Neural cell (in vitro differentiated cells): ENCODE data around the gene MUC5B. TPM values are rescaled to one million over a fixed set of nuclear protein-coding genes. Genes with fewer than 3 reads are reported as not detected.

Source experiments
- H2AFZ ChIP-seq: fragments of 200-600, 300-800 bp; sonication (generic), shearing (Covaris generic); 2 replicates; pipeline ENCODE4 v1.6.0; 2014; ENCODE audit warnings: low read depth, mild to moderate bottlenecking, antibody characterized with exemption, low read length, moderate library complexity
- H3F3A ChIP-seq: fragments of 200-600 bp; shearing (Covaris generic); 2 replicates; pipeline ENCODE4 v1.6.1; 2016; ENCODE audit warnings: mild to moderate bottlenecking, moderate library complexity, mixed read lengths, antibody characterized with exemption, low read length; ENCODE audit not compliant: insufficient read depth, poor library complexity, severe bottlenecking
- H3K27ac ChIP-seq: fragments of 200-600, 300-800 bp; sonication (generic), shearing (Covaris generic); 2 replicates; pipeline ENCODE4 v1.5.1; 2014; ENCODE audit warnings: mild to moderate bottlenecking, low read length, moderate library complexity
- H3K27me3 ChIP-seq: fragments of 300-800, 200-600 bp; sonication (generic), shearing (Covaris generic); 2 replicates; pipeline ENCODE4 v1.6.0; 2014; ENCODE audit warnings: mild to moderate bottlenecking, low read depth, low read length, moderate library complexity; ENCODE audit not compliant: insufficient read depth
- H3K36me3 ChIP-seq: fragments of 300-800, 200-600 bp; sonication (generic), shearing (Covaris generic); 2 replicates; pipeline ENCODE4 v1.5.1; 2014; ENCODE audit warnings: mild to moderate bottlenecking, antibody characterized with exemption, low read length, moderate library complexity; ENCODE audit not compliant: insufficient read depth
- H3K4me2 ChIP-seq: fragments of 300-800, 200-600 bp; sonication (generic), shearing (Covaris generic); 2 replicates; pipeline ENCODE4 v1.6.0; 2014; ENCODE audit warnings: mild to moderate bottlenecking, low read length
- H3K4me3 ChIP-seq: fragments of 300-800, 200-600 bp; sonication (generic), shearing (Covaris generic); 2 replicates; pipeline ENCODE4 v1.5.1; 2014; ENCODE audit warnings: mild to moderate bottlenecking, low read length, moderate library complexity
- H3K79me2 ChIP-seq: fragments of 200-600 bp; shearing (Covaris generic); replicated peaks from 2 replicates; pipeline ENCODE4 v1.6.0; 2014; ENCODE audit warnings: mild to moderate bottlenecking, low read length, moderate library complexity; ENCODE audit not compliant: insufficient read depth
- H3K9ac ChIP-seq: fragments of 300-800, 200-600 bp; sonication (generic), shearing (Covaris generic); 2 replicates; pipeline ENCODE4 v1.6.1; 2016; ENCODE audit warnings: mild to moderate bottlenecking, low read length, mixed read lengths
- H3K9me2 ChIP-seq: fragments of 200-600 bp; shearing (Covaris generic); 2 replicates; pipeline ENCODE4 v1.6.1; 2016; ENCODE audit warnings: mild to moderate bottlenecking, low read length, mixed read lengths; ENCODE audit not compliant: insufficient read depth
- H3K9me3 ChIP-seq: fragments of 200-600, 300-800 bp; sonication (generic), shearing (Covaris generic); 2 replicates; pipeline ENCODE4 v1.6.1; 2016; ENCODE audit warnings: mild to moderate bottlenecking, mixed run types, low read length, moderate library complexity, mixed read lengths
- H4K20me1 ChIP-seq: fragments of 200-600 bp; shearing (Covaris generic); 2 replicates; pipeline ENCODE4 v1.6.1; 2016; ENCODE audit warnings: mild to moderate bottlenecking, mixed run types; ENCODE audit not compliant: insufficient read depth
- EP300 ChIP-seq: fragments of 450-650 bp; conservative IDR thresholded peaks from 2 replicates; pipeline ENCODE4 v1.6.1; 2014; ENCODE audit warnings: antibody characterized with exemption, mild to moderate bottlenecking, moderate library complexity; ENCODE audit not compliant: poor library complexity, severe bottlenecking
- EZH2 ChIP-seq: fragments of 200-600, 300-800 bp; shearing (Covaris generic), sonication (generic); IDR thresholded peaks from 2 replicates; pipeline ENCODE4 v1.6.1; 2014; ENCODE audit warnings: antibody characterized with exemption, low read length, borderline replicate concordance, mild to moderate bottlenecking; ENCODE audit not compliant: insufficient read depth, poor library complexity, severe bottlenecking
- MXI1 ChIP-seq: fragments of 450-650 bp; conservative IDR thresholded peaks from 2 replicates; pipeline ENCODE4 v1.6.1; 2014; ENCODE audit warnings: antibody characterized with exemption, mild to moderate bottlenecking; ENCODE audit not compliant: poor library complexity, severe bottlenecking
- POLR2AphosphoS5 ChIP-seq: IDR thresholded peaks from 2 replicates; pipeline ENCODE4 v1.6.1; 2012
- RAD21 ChIP-seq: fragments of 450-650 bp; conservative IDR thresholded peaks from 2 replicates; pipeline ENCODE4 v1.6.1; 2014; ENCODE audit warnings: antibody characterized with exemption, mild to moderate bottlenecking, moderate library complexity
- SMC3 ChIP-seq: fragments of 450-650 bp; conservative IDR thresholded peaks from 2 replicates; pipeline ENCODE4 v1.6.1; 2014; ENCODE audit warnings: antibody characterized with exemption, mild to moderate bottlenecking, moderate library complexity; ENCODE audit not compliant: poor library complexity
- TAF1 ChIP-seq: IDR thresholded peaks from 2 replicates; pipeline ENCODE4 v1.6.1; 2012; ENCODE audit warnings: low read depth
- polyA plus RNA-seq: library from polyadenylated mRNA; depleted of rRNA; stranded (reverse); fragments of >200 nt; gene quantifications from 2 replicates; pipeline ENCODE4 v1.2.3, GENCODE V29; 2014
- TF ChIP-seq, protein P1 (sequence below): fragments of 450-650 bp; IDR thresholded peaks from 2 replicates; pipeline ENCODE4 v1.5.1; 2014; ENCODE audit warnings: antibody characterized with exemption, mild to moderate bottlenecking, moderate library complexity; ENCODE audit not compliant: poor library complexity, severe bottlenecking
- TF ChIP-seq, protein P2 (sequence below): IDR thresholded peaks from 2 replicates; pipeline ENCODE4 v1.6.1; 2012; ENCODE audit warnings: borderline replicate concordance

Gene MUC5B
- polyA plus RNA-seq, 1 donor from 2014 or later: not detected

DNA sequence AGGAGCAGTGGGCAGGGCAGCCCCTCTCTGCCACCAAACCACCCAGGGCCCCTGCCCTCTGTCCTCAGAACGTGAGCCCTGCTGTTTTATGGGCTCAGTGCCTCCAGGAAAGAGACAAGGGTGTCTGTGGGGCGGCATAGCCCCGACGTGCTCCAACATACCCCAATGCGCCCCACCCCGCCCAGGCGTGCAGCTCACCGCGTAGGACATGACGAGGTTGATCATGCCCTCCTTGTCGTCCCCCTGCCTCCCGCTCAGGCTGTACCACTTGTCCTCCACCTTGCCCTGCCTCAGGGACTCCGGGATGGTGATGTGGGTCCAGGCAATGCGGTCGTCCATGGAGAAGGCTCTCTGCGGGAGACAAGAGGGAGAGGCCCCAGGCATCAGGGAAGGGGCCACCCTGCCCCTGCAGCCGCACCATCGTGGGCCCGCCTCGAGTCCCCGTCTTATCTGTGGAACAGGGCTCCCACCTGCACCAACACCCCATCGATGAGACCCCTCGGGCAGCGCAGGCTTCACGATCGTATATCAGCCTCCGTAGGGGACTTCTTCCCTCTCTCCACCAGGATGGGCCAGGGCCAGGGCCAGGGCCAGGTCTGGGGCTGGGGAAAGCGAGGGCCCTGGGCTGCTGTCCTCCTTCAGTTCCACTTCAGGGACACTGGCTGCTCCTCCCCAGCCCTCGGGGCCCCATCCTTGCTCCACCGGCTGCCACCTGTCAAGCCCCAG is 65.7 kb downstream of the MUC5B start:
- TF ChIP-seq RAD21 (no peak), TAF1 (no peak), SMC3 (no peak), POLR2AphosphoS5 (no peak), EZH2 (no peak), MXI1 (no peak), EP300 (no peak)
- TF ChIP-seq, protein P1, sequence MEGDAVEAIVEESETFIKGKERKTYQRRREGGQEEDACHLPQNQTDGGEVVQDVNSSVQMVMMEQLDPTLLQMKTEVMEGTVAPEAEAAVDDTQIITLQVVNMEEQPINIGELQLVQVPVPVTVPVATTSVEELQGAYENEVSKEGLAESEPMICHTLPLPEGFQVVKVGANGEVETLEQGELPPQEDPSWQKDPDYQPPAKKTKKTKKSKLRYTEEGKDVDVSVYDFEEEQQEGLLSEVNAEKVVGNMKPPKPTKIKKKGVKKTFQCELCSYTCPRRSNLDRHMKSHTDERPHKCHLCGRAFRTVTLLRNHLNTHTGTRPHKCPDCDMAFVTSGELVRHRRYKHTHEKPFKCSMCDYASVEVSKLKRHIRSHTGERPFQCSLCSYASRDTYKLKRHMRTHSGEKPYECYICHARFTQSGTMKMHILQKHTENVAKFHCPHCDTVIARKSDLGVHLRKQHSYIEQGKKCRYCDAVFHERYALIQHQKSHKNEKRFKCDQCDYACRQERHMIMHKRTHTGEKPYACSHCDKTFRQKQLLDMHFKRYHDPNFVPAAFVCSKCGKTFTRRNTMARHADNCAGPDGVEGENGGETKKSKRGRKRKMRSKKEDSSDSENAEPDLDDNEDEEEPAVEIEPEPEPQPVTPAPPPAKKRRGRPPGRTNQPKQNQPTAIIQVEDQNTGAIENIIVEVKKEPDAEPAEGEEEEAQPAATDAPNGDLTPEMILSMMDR: no peak
- TF ChIP-seq, protein P2, sequence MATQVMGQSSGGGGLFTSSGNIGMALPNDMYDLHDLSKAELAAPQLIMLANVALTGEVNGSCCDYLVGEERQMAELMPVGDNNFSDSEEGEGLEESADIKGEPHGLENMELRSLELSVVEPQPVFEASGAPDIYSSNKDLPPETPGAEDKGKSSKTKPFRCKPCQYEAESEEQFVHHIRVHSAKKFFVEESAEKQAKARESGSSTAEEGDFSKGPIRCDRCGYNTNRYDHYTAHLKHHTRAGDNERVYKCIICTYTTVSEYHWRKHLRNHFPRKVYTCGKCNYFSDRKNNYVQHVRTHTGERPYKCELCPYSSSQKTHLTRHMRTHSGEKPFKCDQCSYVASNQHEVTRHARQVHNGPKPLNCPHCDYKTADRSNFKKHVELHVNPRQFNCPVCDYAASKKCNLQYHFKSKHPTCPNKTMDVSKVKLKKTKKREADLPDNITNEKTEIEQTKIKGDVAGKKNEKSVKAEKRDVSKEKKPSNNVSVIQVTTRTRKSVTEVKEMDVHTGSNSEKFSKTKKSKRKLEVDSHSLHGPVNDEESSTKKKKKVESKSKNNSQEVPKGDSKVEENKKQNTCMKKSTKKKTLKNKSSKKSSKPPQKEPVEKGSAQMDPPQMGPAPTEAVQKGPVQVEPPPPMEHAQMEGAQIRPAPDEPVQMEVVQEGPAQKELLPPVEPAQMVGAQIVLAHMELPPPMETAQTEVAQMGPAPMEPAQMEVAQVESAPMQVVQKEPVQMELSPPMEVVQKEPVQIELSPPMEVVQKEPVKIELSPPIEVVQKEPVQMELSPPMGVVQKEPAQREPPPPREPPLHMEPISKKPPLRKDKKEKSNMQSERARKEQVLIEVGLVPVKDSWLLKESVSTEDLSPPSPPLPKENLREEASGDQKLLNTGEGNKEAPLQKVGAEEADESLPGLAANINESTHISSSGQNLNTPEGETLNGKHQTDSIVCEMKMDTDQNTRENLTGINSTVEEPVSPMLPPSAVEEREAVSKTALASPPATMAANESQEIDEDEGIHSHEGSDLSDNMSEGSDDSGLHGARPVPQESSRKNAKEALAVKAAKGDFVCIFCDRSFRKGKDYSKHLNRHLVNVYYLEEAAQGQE: no peak
- H3K27ac ChIP-seq: no peak overlapping the region
- no peaks in the 10 kb centered on the region for H3K36me3 ChIP-seq
- H3K79me2 ChIP-seq: no peaks in the 10 kb centered on the region
- H3F3A ChIP-seq: no peaks in the 10 kb centered on the region
- H3K4me2 ChIP-seq: no peak overlapping the region
- no peak overlapping the region for H2AFZ ChIP-seq
- H3K9ac ChIP-seq: no peak overlapping the region
- no peak overlapping the region for H3K4me3 ChIP-seq
- no peaks in the 10 kb centered on the region for H3K9me3 ChIP-seq
- H3K9me2 ChIP-seq: no peaks in the 10 kb centered on the region
- no peaks in the 10 kb centered on the region for H3K27me3 ChIP-seq
- no peaks in the 10 kb centered on the region for H4K20me1 ChIP-seq

DNA sequence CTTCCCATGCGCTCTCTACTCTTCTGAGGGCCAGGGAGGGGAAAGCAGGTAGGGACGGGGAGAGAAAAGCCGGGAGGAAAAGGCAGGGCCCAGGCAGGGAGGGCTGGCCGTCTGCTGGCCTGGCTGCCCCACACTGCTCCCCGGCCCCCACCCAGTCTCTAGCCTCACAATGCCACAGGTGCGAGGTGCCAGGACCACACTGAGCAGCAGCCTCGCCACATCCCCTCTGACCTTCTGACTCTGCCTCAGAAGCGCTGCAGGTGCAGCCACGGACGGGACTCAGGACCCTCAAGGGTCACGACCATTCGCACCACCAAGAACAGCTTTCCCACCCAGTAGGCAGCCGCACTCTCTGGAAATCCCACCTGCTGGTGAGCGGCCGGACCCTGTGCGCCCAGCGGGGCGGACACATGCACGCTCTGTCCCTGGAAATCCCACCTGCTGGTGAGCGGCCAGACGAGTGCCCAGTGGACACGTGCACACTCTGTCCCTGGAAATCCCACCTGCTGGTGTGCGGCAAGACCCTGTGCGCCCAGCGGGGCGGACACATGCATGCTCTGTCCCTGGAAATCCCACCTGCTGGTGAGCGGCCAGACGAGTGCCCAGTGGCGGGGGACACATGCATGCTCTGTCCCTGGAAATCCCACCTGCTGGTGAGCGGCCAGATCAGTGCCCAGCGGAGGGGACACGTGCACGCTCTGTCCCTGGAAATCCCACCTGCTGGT is 66.5 kb downstream of the MUC5B start:
- no peaks in the 10 kb centered on the region for H3K79me2 ChIP-seq
- H3K9me2 ChIP-seq: no peaks in the 10 kb centered on the region
- no peak for TF ChIP-seq EZH2
- no peak for TF ChIP-seq MXI1
- TF ChIP-seq POLR2AphosphoS5: no peak
- TF ChIP-seq EP300: no peak
- no peak for TF ChIP-seq TAF1
- TF ChIP-seq RAD21: no peak
- TF ChIP-seq, protein P1: no peak
- no peaks in the 10 kb centered on the region for H4K20me1 ChIP-seq
- no peak overlapping the region for H3K9ac ChIP-seq
- no peak overlapping the region for H3K4me3 ChIP-seq
- no peaks in the 10 kb centered on the region for H3F3A ChIP-seq
- H3K9me3 ChIP-seq: no peaks in the 10 kb centered on the region
- no peak overlapping the region for H3K4me2 ChIP-seq
- no peak overlapping the region for H2AFZ ChIP-seq
- H3K27me3 ChIP-seq: no peaks in the 10 kb centered on the region
- no peak overlapping the region for H3K27ac ChIP-seq
- no peaks in the 10 kb centered on the region for H3K36me3 ChIP-seq
